Gastrocnemius medialis (tissue), 4 donors: ENCODE data around the gene CRYGB.
"Not testable (repeated sequence)": the region's sequence is repeated elsewhere in the genome, so short reads cannot be mapped to it uniquely, and the experiment has no call there.

ENCODE experiments used
- CTCF ChIP-seq, 5 experiments: fragments of 450-650 bp in 3 of 5; fragments of 200-600 bp in 2 of 5; sonication (generic) in 2 of 5; IDR thresholded peaks in 4 of 5; conservative IDR thresholded peaks in 1 of 5; 1 replicate in 4 of 5; 2 replicates in 1 of 5; pipeline ENCODE4 v1.5.1; 2016 to 2019; ENCODE audit warnings: antibody characterized with exemption in 5 of 5, mild to moderate bottlenecking in 3 of 5, moderate library complexity in 3 of 5
- POLR2A ChIP-seq, 2 donors: fragments of 450-650 bp; IDR thresholded peaks; one replicate each; pipeline ENCODE4 v1.6.1; 2017; ENCODE audit warnings: antibody characterized with exemption in 2 of 2, mild to moderate bottlenecking in 2 of 2, moderate library complexity in 2 of 2

GRCh38 chr2:208117390-208117789 is 28.6 kb downstream of the CRYGB start:
- not testable (repeated sequence) for TF ChIP-seq CTCF (IDR thresholded peaks at IDR 0.05 in 4 of 5, conservative IDR thresholded peaks at IDR 0.05 in 1 of 5); POLR2A (IDR thresholded peaks at IDR 0.05)
